ENCODE data around the gene AKR1B15.

DNA sequence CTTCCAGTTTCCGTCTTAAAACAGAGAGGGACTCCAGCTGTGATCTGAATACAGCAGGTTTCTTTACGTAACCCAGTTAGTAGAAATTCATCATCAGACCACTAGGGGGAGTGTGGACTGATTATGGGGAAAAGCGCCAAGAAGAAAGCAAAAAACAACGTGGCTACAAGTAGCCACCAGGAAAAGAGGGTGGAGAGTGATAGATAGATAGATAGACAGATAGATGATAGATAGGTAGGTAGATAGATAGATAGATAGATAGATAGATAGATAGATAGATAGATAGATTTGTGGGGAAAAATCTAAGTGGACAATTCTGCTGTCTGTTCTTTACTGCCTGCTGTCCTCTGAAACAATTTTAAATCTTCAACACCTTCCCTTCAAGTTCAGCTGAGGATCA lies 34.2 kb upstream of the AKR1B15 start:
- TF ChIP-seq, protein P1, sequence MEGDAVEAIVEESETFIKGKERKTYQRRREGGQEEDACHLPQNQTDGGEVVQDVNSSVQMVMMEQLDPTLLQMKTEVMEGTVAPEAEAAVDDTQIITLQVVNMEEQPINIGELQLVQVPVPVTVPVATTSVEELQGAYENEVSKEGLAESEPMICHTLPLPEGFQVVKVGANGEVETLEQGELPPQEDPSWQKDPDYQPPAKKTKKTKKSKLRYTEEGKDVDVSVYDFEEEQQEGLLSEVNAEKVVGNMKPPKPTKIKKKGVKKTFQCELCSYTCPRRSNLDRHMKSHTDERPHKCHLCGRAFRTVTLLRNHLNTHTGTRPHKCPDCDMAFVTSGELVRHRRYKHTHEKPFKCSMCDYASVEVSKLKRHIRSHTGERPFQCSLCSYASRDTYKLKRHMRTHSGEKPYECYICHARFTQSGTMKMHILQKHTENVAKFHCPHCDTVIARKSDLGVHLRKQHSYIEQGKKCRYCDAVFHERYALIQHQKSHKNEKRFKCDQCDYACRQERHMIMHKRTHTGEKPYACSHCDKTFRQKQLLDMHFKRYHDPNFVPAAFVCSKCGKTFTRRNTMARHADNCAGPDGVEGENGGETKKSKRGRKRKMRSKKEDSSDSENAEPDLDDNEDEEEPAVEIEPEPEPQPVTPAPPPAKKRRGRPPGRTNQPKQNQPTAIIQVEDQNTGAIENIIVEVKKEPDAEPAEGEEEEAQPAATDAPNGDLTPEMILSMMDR (conservative IDR thresholded peaks at IDR 0.05 in 1 of 2, IDR thresholded peaks at IDR 0.05 in 1 of 2; ENCODE audit: extremely low read depth in 1 of 2, insufficient read depth in 1 of 2, low read depth in 1 of 2, low read length in 2 of 2) = peak; percentile 73 to 78
- no peak for TF ChIP-seq EZH2 (IDR thresholded peaks at IDR 0.05; ENCODE audit: borderline replicate concordance, low read length)

Data from mammary epithelial cell (primary cell).